ENCODE results near the gene FCMR.

FCMR gene

GRCh38 chr1:206867716-206868115 is 54.0 kb downstream of the FCMR start:
- Histone ChIP-seq H3K79me2 (ENCODE audit: control insufficient read depth, insufficient read depth, low read length, unreplicated experiment) (no peaks in the 10 kb centered on the region), H3K36me3 (ENCODE audit: insufficient read depth, low read length) (no peaks in the 10 kb centered on the region), H3K4me1 (ENCODE audit: control insufficient read depth, insufficient read depth, low read length, unreplicated experiment) (peaks cover 5% of the 10 kb centered on the region), H2AFZ (ENCODE audit: low read length, unreplicated experiment) (no peak overlapping the region), H3K27ac (ENCODE audit: low read depth, low read length) (no peak overlapping the region), H3K27me3 (ENCODE audit: insufficient read depth, low read length) (peaks cover 32% of the 10 kb centered on the region), H3K4me3 (ENCODE audit: low read depth, low read length) (no peak overlapping the region)

GRCh38 chr1:206867239-206867638 is 54.5 kb downstream of the FCMR start:
- peaks cover 5% of the 10 kb centered on the region for H3K4me1 ChIP-seq (ENCODE audit: control insufficient read depth, insufficient read depth, low read length, unreplicated experiment)
- no peak overlapping the region for H3K27ac ChIP-seq (ENCODE audit: low read depth, low read length)
- H3K4me3 ChIP-seq (ENCODE audit: low read depth, low read length), result no peak overlapping the region
- no peaks in the 10 kb centered on the region for H3K36me3 ChIP-seq (ENCODE audit: insufficient read depth, low read length)
- H3K27me3 ChIP-seq (ENCODE audit: insufficient read depth, low read length), result peaks cover 36% of the 10 kb centered on the region
- no peak overlapping the region for H2AFZ ChIP-seq (ENCODE audit: low read length, unreplicated experiment)
- no peaks in the 10 kb centered on the region for H3K79me2 ChIP-seq (ENCODE audit: control insufficient read depth, insufficient read depth, low read length, unreplicated experiment)

DNA sequence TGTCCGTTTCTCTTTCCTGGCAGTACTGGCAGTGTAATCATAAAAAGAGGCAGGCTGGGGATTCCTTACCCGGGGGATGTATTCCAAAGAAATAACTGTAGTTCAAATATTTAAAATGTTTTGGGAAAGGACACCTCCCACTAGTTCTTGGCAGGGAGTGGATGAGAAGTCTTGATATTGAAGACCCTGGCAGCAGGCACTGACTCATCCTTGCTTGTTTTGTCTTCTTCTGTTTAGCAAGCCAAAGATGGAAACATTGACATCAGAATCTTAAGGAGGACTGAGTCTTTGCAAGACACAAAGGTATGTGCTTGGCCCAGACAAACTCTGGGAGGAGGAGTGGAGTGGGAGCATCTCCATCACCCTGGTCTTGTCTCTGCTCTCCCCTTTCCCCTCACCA is 55.7 kb downstream of the FCMR start:
- peaks cover 43% of the 10 kb centered on the region for H3K27me3 ChIP-seq (ENCODE audit: insufficient read depth, low read length)
- peaks cover 5% of the 10 kb centered on the region for H3K4me1 ChIP-seq (ENCODE audit: control insufficient read depth, insufficient read depth, low read length, unreplicated experiment)
- H3K27ac ChIP-seq (ENCODE audit: low read depth, low read length), result no peak overlapping the region
- no peaks in the 10 kb centered on the region for H3K36me3 ChIP-seq (ENCODE audit: insufficient read depth, low read length)
- no peak overlapping the region for H2AFZ ChIP-seq (ENCODE audit: low read length, unreplicated experiment)
- no peaks in the 10 kb centered on the region for H3K79me2 ChIP-seq (ENCODE audit: control insufficient read depth, insufficient read depth, low read length, unreplicated experiment)
- no peak overlapping the region for H3K4me3 ChIP-seq (ENCODE audit: low read depth, low read length)

DNA sequence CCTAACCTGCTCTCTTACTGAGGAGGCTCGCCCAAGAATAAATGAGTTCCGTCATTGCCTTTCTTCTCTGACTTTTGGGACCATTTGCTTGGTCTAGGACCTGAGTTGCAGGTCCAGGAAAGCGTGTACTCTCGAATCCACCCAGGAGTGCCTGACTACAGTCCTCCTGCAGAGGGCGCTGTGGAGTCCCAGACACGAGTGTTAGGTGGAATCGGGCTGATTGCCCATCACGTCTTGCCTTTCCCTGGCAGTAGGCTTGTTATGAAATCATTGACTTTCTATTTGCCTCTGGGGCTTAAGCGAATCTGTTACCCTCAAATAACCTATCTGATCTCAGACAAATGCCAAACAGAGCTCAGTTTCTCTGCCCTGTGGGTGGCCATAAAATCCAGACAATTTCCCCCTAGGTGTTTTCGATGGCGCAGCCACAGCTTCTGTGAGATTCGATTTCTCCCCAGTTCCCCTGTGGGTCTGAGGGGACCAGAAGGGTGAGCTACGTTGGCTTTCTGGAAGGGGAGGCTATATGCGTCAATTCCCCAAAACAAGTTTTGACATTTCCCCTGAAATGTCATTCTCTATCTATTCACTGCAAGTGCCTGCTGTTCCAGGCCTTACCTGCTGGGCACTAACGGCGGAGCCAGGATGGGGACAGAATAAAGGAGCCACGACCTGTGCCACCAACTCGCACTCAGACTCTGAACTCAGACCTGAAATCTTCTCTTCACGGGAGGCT is 56.6 kb downstream of the FCMR start, which contains the start of gene IL20:
IL20 (plus strand) TSS at position 685 of the 733 bp plus-strand sequence. CDS start 230 bp downstream, outside the sequence.
- Histone ChIP-seq H2AFZ (ENCODE audit: low read length, unreplicated experiment) (no peak within 1 kb of the TSS), H3K4me3 (ENCODE audit: low read depth, low read length) (no peak within 1 kb of the TSS), H3K27ac (ENCODE audit: low read depth, low read length) (no peak within 1 kb of the TSS), H3K79me2 (ENCODE audit: control insufficient read depth, insufficient read depth, low read length, unreplicated experiment) (no peaks in the 10 kb centered on the region), H3K27me3 (ENCODE audit: insufficient read depth, low read length) (peaks cover 44% of the 10 kb centered on the region), H3K4me1 (ENCODE audit: control insufficient read depth, insufficient read depth, low read length, unreplicated experiment) (peaks cover 5% of the 10 kb centered on the region), H3K36me3 (ENCODE audit: insufficient read depth, low read length) (no peaks in the 10 kb centered on the region)

DNA sequence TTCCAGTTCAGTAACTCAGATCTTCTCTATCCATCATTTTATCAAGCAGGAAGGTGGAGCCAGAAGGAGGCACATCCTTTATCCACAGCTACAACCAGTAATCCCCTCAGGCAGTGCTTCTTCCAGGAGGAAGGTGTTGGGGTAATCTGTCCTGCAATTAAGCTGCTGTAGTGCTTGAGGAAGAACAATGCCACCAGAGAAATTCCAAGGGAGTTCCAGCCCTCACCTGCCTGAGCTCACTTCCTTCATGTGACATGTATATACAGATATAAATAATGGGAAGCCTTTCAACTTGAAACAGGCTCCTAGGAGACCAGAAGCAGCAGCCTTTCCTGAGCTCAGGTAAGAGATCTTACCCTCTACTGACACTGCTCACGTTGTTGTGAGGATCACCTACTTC is 58.5 kb downstream of the FCMR start:
- H2AFZ ChIP-seq (ENCODE audit: low read length, unreplicated experiment), result no peak overlapping the region
- no peak overlapping the region for H3K27ac ChIP-seq (ENCODE audit: low read depth, low read length)
- H3K79me2 ChIP-seq (ENCODE audit: control insufficient read depth, insufficient read depth, low read length, unreplicated experiment), result no peaks in the 10 kb centered on the region
- no peaks in the 10 kb centered on the region for H3K36me3 ChIP-seq (ENCODE audit: insufficient read depth, low read length)
- peaks cover 5% of the 10 kb centered on the region for H3K4me1 ChIP-seq (ENCODE audit: control insufficient read depth, insufficient read depth, low read length, unreplicated experiment)
- peaks cover 49% of the 10 kb centered on the region for H3K27me3 ChIP-seq (ENCODE audit: insufficient read depth, low read length)
- H3K4me3 ChIP-seq (ENCODE audit: low read depth, low read length), result no peak overlapping the region

DNA sequence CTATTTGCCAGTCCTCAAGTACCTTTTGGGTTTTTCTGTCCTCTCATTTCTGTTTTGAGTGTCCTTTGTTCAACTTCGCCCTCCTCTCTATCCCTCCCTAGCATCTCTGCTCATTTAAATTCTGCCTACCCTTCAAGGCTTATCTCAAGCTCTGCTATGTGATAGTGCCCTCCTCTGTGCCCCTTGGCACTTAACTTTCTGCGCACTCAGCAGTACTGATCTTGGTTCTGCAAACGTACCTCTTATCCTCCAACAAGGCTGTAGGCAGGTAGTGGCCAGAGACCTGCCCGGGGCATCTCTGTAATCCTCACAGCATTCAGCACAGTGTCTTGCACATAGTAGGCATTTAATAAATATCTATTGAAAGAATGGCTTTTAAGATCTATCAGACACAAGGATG is 61.6 kb downstream of the FCMR start:
- H3K27ac ChIP-seq (ENCODE audit: low read depth, low read length), result no peak overlapping the region
- no peaks in the 10 kb centered on the region for H3K36me3 ChIP-seq (ENCODE audit: insufficient read depth, low read length)
- H3K27me3 ChIP-seq (ENCODE audit: insufficient read depth, low read length), result peaks cover 71% of the 10 kb centered on the region
- H3K79me2 ChIP-seq (ENCODE audit: control insufficient read depth, insufficient read depth, low read length, unreplicated experiment), result no peaks in the 10 kb centered on the region
- no peaks in the 10 kb centered on the region for H3K4me1 ChIP-seq (ENCODE audit: control insufficient read depth, insufficient read depth, low read length, unreplicated experiment)
- no peak overlapping the region for H3K4me3 ChIP-seq (ENCODE audit: low read depth, low read length)
- no peak overlapping the region for H2AFZ ChIP-seq (ENCODE audit: low read length, unreplicated experiment)

- peaks cover 71% of the 10 kb centered on the region for H3K27me3 ChIP-seq (ENCODE audit: insufficient read depth, low read length)
- H2AFZ ChIP-seq (ENCODE audit: low read length, unreplicated experiment), result no peak overlapping the region
- no peaks in the 10 kb centered on the region for H3K36me3 ChIP-seq (ENCODE audit: insufficient read depth, low read length)
- H3K4me1 ChIP-seq (ENCODE audit: control insufficient read depth, insufficient read depth, low read length, unreplicated experiment), result no peaks in the 10 kb centered on the region
- H3K4me3 ChIP-seq (ENCODE audit: low read depth, low read length), result no peak overlapping the region
- H3K27ac ChIP-seq (ENCODE audit: low read depth, low read length), result no peak overlapping the region
- no peaks in the 10 kb centered on the region for H3K79me2 ChIP-seq (ENCODE audit: control insufficient read depth, insufficient read depth, low read length, unreplicated experiment)
Measured at GRCh38 chr1:206859082-206859521, 62.6 kb downstream of the FCMR start.

- peaks cover 2% of the 10 kb centered on the region for H3K4me1 ChIP-seq (ENCODE audit: control insufficient read depth, insufficient read depth, low read length, unreplicated experiment)
- no peak overlapping the region for H3K4me3 ChIP-seq (ENCODE audit: low read depth, low read length)
- H2AFZ ChIP-seq (ENCODE audit: low read length, unreplicated experiment), result no peak overlapping the region
- H3K36me3 ChIP-seq (ENCODE audit: insufficient read depth, low read length), result no peaks in the 10 kb centered on the region
- peaks cover 60% of the 10 kb centered on the region for H3K27me3 ChIP-seq (ENCODE audit: insufficient read depth, low read length)
- H3K79me2 ChIP-seq (ENCODE audit: control insufficient read depth, insufficient read depth, low read length, unreplicated experiment), result no peaks in the 10 kb centered on the region
- H3K27ac ChIP-seq (ENCODE audit: low read depth, low read length), result no peak overlapping the region
Measured at GRCh38 chr1:206856674-206857464, 64.9 kb downstream of the FCMR start.

DNA sequence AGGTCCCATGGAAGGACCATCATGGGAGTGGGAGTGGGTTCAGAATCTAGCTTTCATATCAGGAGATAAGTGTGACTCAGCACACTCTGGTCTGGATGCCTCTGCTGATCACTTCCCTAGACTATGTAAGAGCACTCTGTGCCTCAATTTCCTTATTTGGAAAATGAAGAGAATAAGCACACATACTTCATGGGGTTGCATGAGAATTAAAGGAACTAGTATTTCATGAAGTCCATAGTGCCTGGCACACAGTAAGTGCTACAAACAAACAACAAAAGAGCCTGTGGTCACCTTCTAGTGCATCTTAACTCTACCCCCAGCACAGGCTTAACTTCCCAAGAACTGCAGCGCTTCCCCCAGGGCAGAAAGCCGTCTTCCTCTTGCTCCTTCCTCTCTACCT is 65.9 kb downstream of the FCMR start:
- H3K79me2 ChIP-seq (ENCODE audit: control insufficient read depth, insufficient read depth, low read length, unreplicated experiment), result no peaks in the 10 kb centered on the region
- no peak overlapping the region for H3K4me3 ChIP-seq (ENCODE audit: low read depth, low read length)
- no peaks in the 10 kb centered on the region for H3K36me3 ChIP-seq (ENCODE audit: insufficient read depth, low read length)
- peaks cover 2% of the 10 kb centered on the region for H3K4me1 ChIP-seq (ENCODE audit: control insufficient read depth, insufficient read depth, low read length, unreplicated experiment)
- no peak overlapping the region for H3K27ac ChIP-seq (ENCODE audit: low read depth, low read length)
- no peak overlapping the region for H2AFZ ChIP-seq (ENCODE audit: low read length, unreplicated experiment)
- peaks cover 50% of the 10 kb centered on the region for H3K27me3 ChIP-seq (ENCODE audit: insufficient read depth, low read length)

- no peak overlapping the region for H3K4me3 ChIP-seq (ENCODE audit: low read depth, low read length)
- no peaks in the 10 kb centered on the region for H3K79me2 ChIP-seq (ENCODE audit: control insufficient read depth, insufficient read depth, low read length, unreplicated experiment)
- H3K27me3 ChIP-seq (ENCODE audit: insufficient read depth, low read length), result peaks cover 51% of the 10 kb centered on the region
- peaks cover 2% of the 10 kb centered on the region for H3K4me1 ChIP-seq (ENCODE audit: control insufficient read depth, insufficient read depth, low read length, unreplicated experiment)
- no peak overlapping the region for H2AFZ ChIP-seq (ENCODE audit: low read length, unreplicated experiment)
- H3K36me3 ChIP-seq (ENCODE audit: insufficient read depth, low read length), result no peaks in the 10 kb centered on the region
- no peak overlapping the region for H3K27ac ChIP-seq (ENCODE audit: low read depth, low read length)
Measured at GRCh38 chr1:206854401-206855129, 67.2 kb downstream of the FCMR start.
